Activated T-cell treated with anti-CD3 and anti-CD28 coated beads, Interleukin-2, amount 50 U/mL, for 4 hours (primary cell): ENCODE measurements around the gene HSPA5. TPM values are rescaled to one million over a fixed set of nuclear protein-coding genes. Genes with fewer than 3 reads are reported as not detected.

Experiments
- ATAC-seq, 2 donors: fragments of 200-7000 bp; cut with Tn5 transposase; one replicate each; pipeline ENCODE4 v1.10.0; 2021
- DNase-seq: peaks from one replicate; pipeline ENCODE4 v3.0.0-alpha.2; 2020
- H3K27me3 Mint-ChIP-seq: one replicate; pipeline ENCODE4 v1.8.0; 2021; ENCODE audit warnings: low read depth, mixed read lengths
- H3K36me3 Mint-ChIP-seq: one replicate; pipeline ENCODE4 v1.8.0; 2022; ENCODE audit warnings: mixed read lengths; ENCODE audit not compliant: insufficient read depth
- H3K4me1 Mint-ChIP-seq: one replicate; pipeline ENCODE4 v1.8.0; 2021; ENCODE audit warnings: low read depth, mixed read lengths
- H3K4me3 Mint-ChIP-seq: one replicate; pipeline ENCODE4 v1.8.0; 2021; ENCODE audit warnings: mild to moderate bottlenecking, moderate library complexity, mixed read lengths
- H3K9me3 Mint-ChIP-seq: one replicate; pipeline ENCODE4 v1.8.0; 2021; ENCODE audit warnings: mixed read lengths
- total RNA-seq, 3 donors: library from RNA; stranded (reverse); gene quantifications; one replicate each; pipeline ENCODE4 v1.2.1, GENCODE V29; 2021

Gene HSPA5
- total RNA-seq, 3 donors from 2014 or later, result 303 to 366 (median 310) TPM

DNA sequence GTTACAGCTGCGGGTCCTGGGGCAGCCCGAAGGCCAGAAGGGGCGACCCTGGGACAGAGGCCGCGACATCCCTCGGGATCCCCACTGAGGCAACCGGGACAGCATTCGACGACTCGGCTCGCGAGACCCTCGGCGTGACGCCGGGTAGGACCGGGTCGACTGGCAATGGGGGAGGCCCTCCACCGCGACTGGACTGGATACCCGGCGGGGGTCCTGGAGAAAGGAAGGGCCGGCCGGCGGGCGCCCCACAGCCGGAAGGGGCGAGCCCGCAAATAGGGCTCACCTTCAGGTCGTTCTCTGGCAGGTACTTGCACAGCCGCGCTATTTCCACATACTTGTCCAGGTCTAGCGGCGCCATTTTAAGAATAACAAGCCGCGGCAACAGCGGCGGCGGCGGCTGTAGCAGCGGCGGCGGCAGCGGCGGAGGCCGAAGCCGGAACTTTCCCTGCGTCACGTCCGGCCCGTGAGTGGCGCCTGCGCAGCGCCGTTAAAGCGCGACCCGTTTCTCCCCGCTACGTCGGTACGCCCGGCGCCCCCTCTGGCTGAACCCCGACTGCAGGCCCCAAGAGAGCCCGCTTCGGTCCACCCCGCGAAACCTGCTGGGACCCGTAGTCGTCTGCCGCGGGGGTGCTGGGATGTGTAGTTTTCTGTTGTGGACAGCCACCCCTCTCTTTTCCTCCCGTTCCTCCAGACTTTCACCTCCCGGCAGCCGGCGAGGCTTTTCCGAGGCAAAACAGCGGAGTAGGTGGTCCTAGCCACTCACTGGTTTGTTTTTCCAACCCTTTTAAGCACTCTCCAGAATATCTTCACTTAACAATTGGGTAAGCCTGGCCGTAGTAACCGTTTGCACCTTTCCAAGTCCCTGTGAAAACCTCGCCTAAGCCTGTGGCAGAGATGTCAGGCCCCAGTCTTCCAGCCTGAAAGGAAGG, 51.5 kb downstream of the HSPA5 start, which contains the start of gene PPP6C:
TSS of gene PPP6C (minus strand) at position 443 of the 929 bp plus-strand sequence. CDS start at position 358, 85 bp downstream.
- ATAC-seq, result peak; percentile 92 to 96
- Mint-ChIP-seq H3K4me3 (peak within 1 kb of the TSS; percentile 93), H3K9me3 (no peaks in the 10 kb centered on the region), H3K36me3 (peaks cover 3% of the 10 kb centered on the region), H3K27me3 (no peaks in the 10 kb centered on the region), H3K4me1 (peaks cover 54% of the 10 kb centered on the region)
- peak; percentile 96 for DNase-seq

DNA sequence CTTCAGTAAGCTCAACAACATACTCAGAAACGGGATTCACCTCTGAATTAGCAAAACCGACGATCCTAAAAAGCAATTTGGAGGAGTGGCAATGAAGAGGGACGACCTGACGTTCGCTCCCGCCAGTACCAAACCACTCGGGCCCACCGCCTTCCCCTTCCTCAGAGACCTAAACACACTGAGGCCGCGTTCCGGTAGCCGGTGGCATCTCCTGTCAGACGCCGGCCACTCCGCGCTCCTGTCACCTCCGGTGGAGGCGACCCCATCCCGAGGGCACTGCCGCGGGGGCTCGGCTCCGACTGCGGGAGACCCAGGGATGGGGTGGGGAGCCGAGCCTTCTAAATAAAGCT, 52.2 kb downstream of the HSPA5 start:
- Mint-ChIP-seq H3K4me1 (peaks cover 50% of the 10 kb centered on the region), H3K27me3 (no peaks in the 10 kb centered on the region), H3K4me3 (peak overlapping the region; percentile 93), H3K9me3 (no peaks in the 10 kb centered on the region), H3K36me3 (peaks cover 3% of the 10 kb centered on the region)
- DNase-seq (peak; percentile 8), ATAC-seq (peak; percentile 9 to 25)

Other genes starting within 250 kb of the HSPA5 start
- 1 to 10 TPM; 4.1 to 5.9 (median 5.0) TPM for gene SCAI, start 97.8 kb downstream of the HSPA5 start, total RNA-seq
- 10 to 100 TPM; 50.1 to 52.4 (median 51.4) TPM for gene PPP6C, start 51.5 kb downstream of the HSPA5 start, total RNA-seq
- gene RABEPK, start 40.8 kb downstream of the HSPA5 start, total RNA-seq, result 10 to 100 TPM; 44.7 to 63.8 (median 55.4) TPM
- gene GAPVD1, start 20.5 kb upstream of the HSPA5 start, total RNA-seq, result 10 to 100 TPM; 42.0 to 45.4 (median 45.1) TPM